ENCODE data around the gene CDH4. TPM values are rescaled to one million over a fixed set of nuclear protein-coding genes. Genes with fewer than 3 reads are reported as not detected.

CDH4 gene
- total RNA-seq, 2 donors from 2014 or later, result not detected

GRCh38 chr20:61557621-61558020 is 305.6 kb downstream of the CDH4 start:
- no peak for TF ChIP-seq CTCF (IDR thresholded peaks at IDR 0.05)
- Histone ChIP-seq H3K4me1 (ENCODE audit: control insufficient read depth in 1 of 2, low read depth in 2 of 2) (no peaks in the 10 kb centered on the region), H3K27ac (no peak overlapping the region), H3K4me3 (no peak overlapping the region), H3K9me3 (no peaks in the 10 kb centered on the region), H3K36me3 (no peaks in the 10 kb centered on the region), H3K27me3 (replicated peaks; ENCODE audit: insufficient read depth) (no peaks in the 10 kb centered on the region)
- no peak for ATAC-seq (ENCODE audit: insufficient number of reproducible peaks, low FRiP score, low read depth)
- no peak for DNase-seq (ENCODE audit: low spot score)

GRCh38 chr20:61558726-61559125 is 306.7 kb downstream of the CDH4 start:
- no peak for ATAC-seq (ENCODE audit: insufficient number of reproducible peaks, low FRiP score, low read depth)
- Histone ChIP-seq H3K36me3 (no peaks in the 10 kb centered on the region), H3K27ac (no peak overlapping the region), H3K4me3 (no peak overlapping the region), H3K9me3 (no peaks in the 10 kb centered on the region), H3K4me1 (ENCODE audit: control insufficient read depth in 1 of 2, low read depth in 2 of 2) (no peaks in the 10 kb centered on the region), H3K27me3 (replicated peaks; ENCODE audit: insufficient read depth) (no peaks in the 10 kb centered on the region)
- TF ChIP-seq CTCF (IDR thresholded peaks at IDR 0.05), result no peak
- no peak for DNase-seq (ENCODE audit: low spot score)

GRCh38 chr20:61559706-61560315 is 307.8 kb downstream of the CDH4 start:
- no peaks in the 10 kb centered on the region for H3K27me3 ChIP-seq (replicated peaks; ENCODE audit: insufficient read depth)
- DNase-seq (ENCODE audit: low spot score) (no peak), ATAC-seq (ENCODE audit: insufficient number of reproducible peaks, low FRiP score, low read depth) (no peak)
- H3K27ac ChIP-seq, result no peak overlapping the region
- H3K36me3 ChIP-seq, result no peaks in the 10 kb centered on the region
- H3K4me3 ChIP-seq, result no peak overlapping the region
- H3K9me3 ChIP-seq, result no peaks in the 10 kb centered on the region
- TF ChIP-seq CTCF (IDR thresholded peaks at IDR 0.05), result no peak
- H3K4me1 ChIP-seq (ENCODE audit: control insufficient read depth in 1 of 2, low read depth in 2 of 2), result no peaks in the 10 kb centered on the region

- H3K27ac ChIP-seq, result no peak overlapping the region
- no peak for TF ChIP-seq CTCF (IDR thresholded peaks at IDR 0.05)
- no peak overlapping the region for H3K4me3 ChIP-seq
- ATAC-seq (ENCODE audit: insufficient number of reproducible peaks, low FRiP score, low read depth) (no peak), DNase-seq (ENCODE audit: low spot score) (no peak)
- H3K27me3 ChIP-seq (replicated peaks; ENCODE audit: insufficient read depth), result no peaks in the 10 kb centered on the region
- H3K4me1 ChIP-seq (ENCODE audit: control insufficient read depth in 1 of 2, low read depth in 2 of 2), result no peaks in the 10 kb centered on the region
- H3K9me3 ChIP-seq, result no peaks in the 10 kb centered on the region
- H3K36me3 ChIP-seq, result no peaks in the 10 kb centered on the region
Observed at GRCh38 chr20:61560361-61560853, 308.3 kb downstream of the CDH4 start.

- no peaks in the 10 kb centered on the region for H3K4me1 ChIP-seq (ENCODE audit: control insufficient read depth in 1 of 2, low read depth in 2 of 2)
- H3K9me3 ChIP-seq, result no peaks in the 10 kb centered on the region
- H3K27me3 ChIP-seq (replicated peaks; ENCODE audit: insufficient read depth), result no peaks in the 10 kb centered on the region
- no peak for ATAC-seq (ENCODE audit: insufficient number of reproducible peaks, low FRiP score, low read depth)
- TF ChIP-seq CTCF (IDR thresholded peaks at IDR 0.05), result no peak
- no peak overlapping the region for H3K27ac ChIP-seq
- no peaks in the 10 kb centered on the region for H3K36me3 ChIP-seq
- DNase-seq (ENCODE audit: low spot score), result no peak
- H3K4me3 ChIP-seq, result no peak overlapping the region
Observed at GRCh38 chr20:61561111-61561830, 309.2 kb downstream of the CDH4 start.
